Right lobe of liver (tissue), 4 donors: Measurements from ENCODE around the gene NOVA2.

Source experiments
- POLR2A ChIP-seq: fragments of 450-650 bp; IDR thresholded peaks from one replicate; pipeline ENCODE4 v1.6.1; 2017; ENCODE audit warnings: antibody characterized with exemption, mild to moderate bottlenecking
- TF ChIP-seq, protein P1 (sequence below), 4 donors: fragments of 200-600 bp in 3 of 4; fragments of 450-650 bp in 1 of 4; IDR thresholded peaks; one replicate each; pipeline versions ENCODE4 v1.5.1 to v1.8.0; 2016 to 2022; ENCODE audit warnings: antibody characterized with exemption in 4 of 4, mild to moderate bottlenecking in 2 of 4
- donor health status: DM: no; HTN: no; CAD: no.
- donor health status: DM: no; HTN: no; CAD: no.
- donor health status: DM: no; HTN: yes; CAD: no.

DNA sequence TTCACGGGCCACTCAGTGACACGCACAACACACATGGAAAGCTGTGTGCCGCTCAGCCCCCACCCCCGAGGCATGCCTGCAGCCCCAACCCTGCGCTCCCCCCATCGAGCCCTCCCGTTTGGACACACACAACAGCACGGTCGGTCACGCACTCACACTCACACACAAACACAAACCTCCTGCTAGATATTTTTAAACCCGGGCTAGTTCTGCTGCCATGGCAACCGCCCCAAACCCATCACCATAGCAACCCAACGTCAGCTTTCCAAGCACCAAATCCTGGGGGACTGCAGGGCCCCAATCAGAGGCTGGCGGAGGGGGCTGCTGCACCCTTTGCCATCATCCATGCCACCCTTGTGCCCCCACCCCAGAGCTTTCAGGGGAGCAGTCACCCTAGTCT lies 2.5 kb upstream of the NOVA2 start:
- TF ChIP-seq, protein P1, sequence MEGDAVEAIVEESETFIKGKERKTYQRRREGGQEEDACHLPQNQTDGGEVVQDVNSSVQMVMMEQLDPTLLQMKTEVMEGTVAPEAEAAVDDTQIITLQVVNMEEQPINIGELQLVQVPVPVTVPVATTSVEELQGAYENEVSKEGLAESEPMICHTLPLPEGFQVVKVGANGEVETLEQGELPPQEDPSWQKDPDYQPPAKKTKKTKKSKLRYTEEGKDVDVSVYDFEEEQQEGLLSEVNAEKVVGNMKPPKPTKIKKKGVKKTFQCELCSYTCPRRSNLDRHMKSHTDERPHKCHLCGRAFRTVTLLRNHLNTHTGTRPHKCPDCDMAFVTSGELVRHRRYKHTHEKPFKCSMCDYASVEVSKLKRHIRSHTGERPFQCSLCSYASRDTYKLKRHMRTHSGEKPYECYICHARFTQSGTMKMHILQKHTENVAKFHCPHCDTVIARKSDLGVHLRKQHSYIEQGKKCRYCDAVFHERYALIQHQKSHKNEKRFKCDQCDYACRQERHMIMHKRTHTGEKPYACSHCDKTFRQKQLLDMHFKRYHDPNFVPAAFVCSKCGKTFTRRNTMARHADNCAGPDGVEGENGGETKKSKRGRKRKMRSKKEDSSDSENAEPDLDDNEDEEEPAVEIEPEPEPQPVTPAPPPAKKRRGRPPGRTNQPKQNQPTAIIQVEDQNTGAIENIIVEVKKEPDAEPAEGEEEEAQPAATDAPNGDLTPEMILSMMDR (IDR thresholded peaks at IDR 0.05): no peak
- TF ChIP-seq POLR2A: no peak
